ENCODE results near the gene CAMK2D.

- TF ChIP-seq CTCF (IDR thresholded peaks at IDR 0.05), result no peak
- TF ChIP-seq EP300 (IDR thresholded peaks at IDR 0.05), result no peak
- TF ChIP-seq POLR2A (IDR thresholded peaks at IDR 0.05), result no peak
- TF ChIP-seq POLR2AphosphoS5 (IDR thresholded peaks at IDR 0.05), result no peak
Measured at GRCh38 chr4:113740857-113741379, 20.6 kb downstream of the CAMK2D start.

Measured in stomach (tissue), 4 donors.